ENCODE measurements around the gene RAP1GAP. TPM values are rescaled to one million over a fixed set of nuclear protein-coding genes. Genes with fewer than 3 reads are reported as not detected.

Gene RAP1GAP
- total and polyA plus RNA-seq, 4 donors: 8.6 to 23.1 (median 11.3) TPM

DNA sequence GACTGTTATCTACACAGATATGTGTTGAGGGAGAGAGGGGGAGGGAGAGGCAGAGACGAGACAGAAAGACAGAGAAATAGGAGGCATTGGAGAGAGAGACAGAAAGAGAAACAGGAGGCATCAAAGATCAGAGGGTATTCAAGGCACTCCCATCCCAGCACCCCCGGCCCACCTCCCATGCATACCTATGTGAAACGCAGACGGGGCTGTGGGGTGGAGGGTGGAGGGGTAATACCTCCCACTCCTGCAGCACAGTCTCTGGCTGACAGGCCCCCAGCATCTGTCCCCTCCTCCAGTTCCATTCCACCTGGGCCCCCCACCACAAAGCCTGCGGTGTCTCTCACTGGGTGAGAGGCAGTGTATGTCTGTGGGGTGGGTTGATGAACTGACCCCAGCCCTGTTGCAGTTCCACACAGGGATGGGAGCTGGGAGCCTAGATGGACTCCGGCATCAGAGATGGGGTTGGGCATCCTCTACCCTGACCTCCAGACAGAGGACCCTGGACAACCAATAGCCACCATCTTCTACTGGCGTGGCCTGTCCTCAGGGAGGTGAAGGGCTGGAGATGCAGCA lies 49.7 kb downstream of the RAP1GAP start:
- H3K36me3 ChIP-seq (ENCODE audit: control insufficient read depth in 4 of 4, insufficient read depth in 3 of 4, low read depth in 1 of 4, low read length in 3 of 4): no peaks in the 10 kb centered on the region
- no peak overlapping the region for H3K27ac ChIP-seq (ENCODE audit: low read depth in 1 of 2, low read length in 2 of 2)
- WGBS: 85% methylated on average over 7 of the region's 7 CpGs
- peaks cover 16 to 41% (median 38%) of the 10 kb centered on the region in 4 donors for H3K4me1 ChIP-seq (ENCODE audit: control insufficient read depth in 4 of 4, insufficient read depth in 4 of 4, low read length in 3 of 4)
- DNase-seq (ENCODE audit: low spot score): no peak
- no peaks in the 10 kb centered on the region for H3K9me3 ChIP-seq (ENCODE audit: control insufficient read depth in 4 of 4, low read length in 3 of 4)
- TF ChIP-seq YY1 (IDR thresholded peaks at IDR 0.05): no peak
- H3K4me3 ChIP-seq (ENCODE audit: low read depth in 1 of 3, low read length in 3 of 3): no peak overlapping the region
- no peaks in the 10 kb centered on the region for H3K27me3 ChIP-seq (ENCODE audit: control insufficient read depth in 4 of 4, insufficient read depth in 4 of 4, low read length in 3 of 4)
- H3K9ac ChIP-seq (ENCODE audit: low read depth in 1 of 2, low read length in 2 of 2): no peak overlapping the region

DNA sequence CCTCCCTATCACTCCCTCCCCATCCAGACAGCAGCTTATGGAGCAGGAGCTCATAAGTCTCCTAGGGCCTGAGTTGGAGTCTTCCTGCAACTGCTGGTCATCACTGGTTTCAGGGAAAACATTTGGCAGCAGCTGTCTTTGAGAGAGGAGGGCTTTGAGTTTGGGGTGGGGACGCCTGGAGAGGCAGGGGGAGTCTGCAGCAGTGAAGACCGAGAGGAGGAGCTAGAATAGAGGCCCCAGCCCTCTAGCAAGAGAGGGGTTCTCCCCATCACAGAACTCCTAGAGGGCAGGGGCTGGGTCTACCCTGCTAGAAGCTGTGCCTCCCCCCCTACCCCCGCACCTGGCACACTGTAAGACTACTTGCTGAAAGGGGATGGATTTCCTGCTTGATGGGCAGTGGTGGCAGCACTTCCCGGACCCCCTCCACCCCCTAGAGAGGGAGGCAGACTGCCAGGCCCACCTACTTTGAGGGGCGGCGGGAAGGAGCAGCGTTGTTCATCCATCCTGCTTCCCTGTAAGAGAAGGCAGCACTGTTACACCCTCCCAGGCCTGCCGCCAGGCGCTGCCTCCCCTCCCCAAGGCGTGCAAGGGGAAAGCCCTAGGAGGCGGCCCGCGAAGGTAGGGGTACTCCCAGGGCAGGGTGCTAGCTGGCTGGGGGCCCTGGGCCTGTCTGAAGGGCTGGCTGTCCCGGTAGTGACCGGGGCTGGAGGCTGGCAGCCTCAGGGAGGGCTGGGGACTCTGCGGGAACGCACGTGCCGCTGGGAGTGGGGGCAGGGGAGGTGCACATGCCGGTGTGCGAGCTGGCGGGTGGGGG lies 50.4 kb downstream of the RAP1GAP start:
- Histone ChIP-seq H3K4me1 (ENCODE audit: control insufficient read depth in 4 of 4, insufficient read depth in 4 of 4, low read length in 3 of 4) (peaks cover 15 to 34% (median 31%) of the 10 kb centered on the region in 4 donors), H3K36me3 (ENCODE audit: control insufficient read depth in 4 of 4, insufficient read depth in 3 of 4, low read depth in 1 of 4, low read length in 3 of 4) (no peaks in the 10 kb centered on the region), H3K9ac (ENCODE audit: low read depth in 1 of 2, low read length in 2 of 2) (no peak overlapping the region), H3K27ac (ENCODE audit: low read depth in 1 of 2, low read length in 2 of 2) (no peak overlapping the region), H3K27me3 (ENCODE audit: control insufficient read depth in 4 of 4, insufficient read depth in 4 of 4, low read length in 3 of 4) (no peaks in the 10 kb centered on the region), H3K9me3 (ENCODE audit: control insufficient read depth in 4 of 4, low read length in 3 of 4) (no peaks in the 10 kb centered on the region), H3K4me3 (ENCODE audit: low read depth in 1 of 3, low read length in 3 of 3) (no peak overlapping the region)
- WGBS: 74% methylated on average over 22 of the region's 22 CpGs
- TF ChIP-seq, protein P1, sequence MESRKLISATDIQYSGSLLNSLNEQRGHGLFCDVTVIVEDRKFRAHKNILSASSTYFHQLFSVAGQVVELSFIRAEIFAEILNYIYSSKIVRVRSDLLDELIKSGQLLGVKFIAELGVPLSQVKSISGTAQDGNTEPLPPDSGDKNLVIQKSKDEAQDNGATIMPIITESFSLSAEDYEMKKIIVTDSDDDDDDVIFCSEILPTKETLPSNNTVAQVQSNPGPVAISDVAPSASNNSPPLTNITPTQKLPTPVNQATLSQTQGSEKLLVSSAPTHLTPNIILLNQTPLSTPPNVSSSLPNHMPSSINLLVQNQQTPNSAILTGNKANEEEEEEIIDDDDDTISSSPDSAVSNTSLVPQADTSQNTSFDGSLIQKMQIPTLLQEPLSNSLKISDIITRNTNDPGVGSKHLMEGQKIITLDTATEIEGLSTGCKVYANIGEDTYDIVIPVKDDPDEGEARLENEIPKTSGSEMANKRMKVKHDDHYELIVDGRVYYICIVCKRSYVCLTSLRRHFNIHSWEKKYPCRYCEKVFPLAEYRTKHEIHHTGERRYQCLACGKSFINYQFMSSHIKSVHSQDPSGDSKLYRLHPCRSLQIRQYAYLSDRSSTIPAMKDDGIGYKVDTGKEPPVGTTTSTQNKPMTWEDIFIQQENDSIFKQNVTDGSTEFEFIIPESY (IDR thresholded peaks at IDR 0.05): no peak
- no peak for TF ChIP-seq HNF4G (IDR thresholded peaks at IDR 0.05)
- TF ChIP-seq SP1 (IDR thresholded peaks at IDR 0.05): no peak
- TF ChIP-seq, protein P2, sequence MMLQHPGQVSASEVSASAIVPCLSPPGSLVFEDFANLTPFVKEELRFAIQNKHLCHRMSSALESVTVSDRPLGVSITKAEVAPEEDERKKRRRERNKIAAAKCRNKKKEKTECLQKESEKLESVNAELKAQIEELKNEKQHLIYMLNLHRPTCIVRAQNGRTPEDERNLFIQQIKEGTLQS (IDR thresholded peaks at IDR 0.05): no peak
- TF ChIP-seq NR2F2 (IDR thresholded peaks at IDR 0.05): no peak
- TF ChIP-seq, protein P3, sequence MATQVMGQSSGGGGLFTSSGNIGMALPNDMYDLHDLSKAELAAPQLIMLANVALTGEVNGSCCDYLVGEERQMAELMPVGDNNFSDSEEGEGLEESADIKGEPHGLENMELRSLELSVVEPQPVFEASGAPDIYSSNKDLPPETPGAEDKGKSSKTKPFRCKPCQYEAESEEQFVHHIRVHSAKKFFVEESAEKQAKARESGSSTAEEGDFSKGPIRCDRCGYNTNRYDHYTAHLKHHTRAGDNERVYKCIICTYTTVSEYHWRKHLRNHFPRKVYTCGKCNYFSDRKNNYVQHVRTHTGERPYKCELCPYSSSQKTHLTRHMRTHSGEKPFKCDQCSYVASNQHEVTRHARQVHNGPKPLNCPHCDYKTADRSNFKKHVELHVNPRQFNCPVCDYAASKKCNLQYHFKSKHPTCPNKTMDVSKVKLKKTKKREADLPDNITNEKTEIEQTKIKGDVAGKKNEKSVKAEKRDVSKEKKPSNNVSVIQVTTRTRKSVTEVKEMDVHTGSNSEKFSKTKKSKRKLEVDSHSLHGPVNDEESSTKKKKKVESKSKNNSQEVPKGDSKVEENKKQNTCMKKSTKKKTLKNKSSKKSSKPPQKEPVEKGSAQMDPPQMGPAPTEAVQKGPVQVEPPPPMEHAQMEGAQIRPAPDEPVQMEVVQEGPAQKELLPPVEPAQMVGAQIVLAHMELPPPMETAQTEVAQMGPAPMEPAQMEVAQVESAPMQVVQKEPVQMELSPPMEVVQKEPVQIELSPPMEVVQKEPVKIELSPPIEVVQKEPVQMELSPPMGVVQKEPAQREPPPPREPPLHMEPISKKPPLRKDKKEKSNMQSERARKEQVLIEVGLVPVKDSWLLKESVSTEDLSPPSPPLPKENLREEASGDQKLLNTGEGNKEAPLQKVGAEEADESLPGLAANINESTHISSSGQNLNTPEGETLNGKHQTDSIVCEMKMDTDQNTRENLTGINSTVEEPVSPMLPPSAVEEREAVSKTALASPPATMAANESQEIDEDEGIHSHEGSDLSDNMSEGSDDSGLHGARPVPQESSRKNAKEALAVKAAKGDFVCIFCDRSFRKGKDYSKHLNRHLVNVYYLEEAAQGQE (IDR thresholded peaks at IDR 0.05): no peak
- no peak for TF ChIP-seq RAD21 (IDR thresholded peaks at IDR 0.05)
- TF ChIP-seq, protein P4, sequence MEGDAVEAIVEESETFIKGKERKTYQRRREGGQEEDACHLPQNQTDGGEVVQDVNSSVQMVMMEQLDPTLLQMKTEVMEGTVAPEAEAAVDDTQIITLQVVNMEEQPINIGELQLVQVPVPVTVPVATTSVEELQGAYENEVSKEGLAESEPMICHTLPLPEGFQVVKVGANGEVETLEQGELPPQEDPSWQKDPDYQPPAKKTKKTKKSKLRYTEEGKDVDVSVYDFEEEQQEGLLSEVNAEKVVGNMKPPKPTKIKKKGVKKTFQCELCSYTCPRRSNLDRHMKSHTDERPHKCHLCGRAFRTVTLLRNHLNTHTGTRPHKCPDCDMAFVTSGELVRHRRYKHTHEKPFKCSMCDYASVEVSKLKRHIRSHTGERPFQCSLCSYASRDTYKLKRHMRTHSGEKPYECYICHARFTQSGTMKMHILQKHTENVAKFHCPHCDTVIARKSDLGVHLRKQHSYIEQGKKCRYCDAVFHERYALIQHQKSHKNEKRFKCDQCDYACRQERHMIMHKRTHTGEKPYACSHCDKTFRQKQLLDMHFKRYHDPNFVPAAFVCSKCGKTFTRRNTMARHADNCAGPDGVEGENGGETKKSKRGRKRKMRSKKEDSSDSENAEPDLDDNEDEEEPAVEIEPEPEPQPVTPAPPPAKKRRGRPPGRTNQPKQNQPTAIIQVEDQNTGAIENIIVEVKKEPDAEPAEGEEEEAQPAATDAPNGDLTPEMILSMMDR (IDR thresholded peaks at IDR 0.05; ENCODE audit: low read depth, low read length, missing input control): no peak
- TF ChIP-seq YY1 (IDR thresholded peaks at IDR 0.05): no peak
- TF ChIP-seq FOXA2 (IDR thresholded peaks at IDR 0.05): no peak
- TF ChIP-seq EGR1 (IDR thresholded peaks at IDR 0.05; ENCODE audit: low read depth in 2 of 2): no peak
- no peak for TF ChIP-seq GABPA (IDR thresholded peaks at IDR 0.05 in 1 of 2, conservative IDR thresholded peaks at IDR 0.05 in 1 of 2)
- TF ChIP-seq, protein P5, sequence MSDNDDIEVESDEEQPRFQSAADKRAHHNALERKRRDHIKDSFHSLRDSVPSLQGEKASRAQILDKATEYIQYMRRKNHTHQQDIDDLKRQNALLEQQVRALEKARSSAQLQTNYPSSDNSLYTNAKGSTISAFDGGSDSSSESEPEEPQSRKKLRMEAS (IDR thresholded peaks at IDR 0.05): no peak
- TF ChIP-seq JUND (IDR thresholded peaks at IDR 0.05): no peak
- no peak for TF ChIP-seq HNF4A (conservative IDR thresholded peaks at IDR 0.05)
- no peak for DNase-seq (ENCODE audit: low spot score)

Measured in liver (tissue), 9 donors.